Fibroblast of lung (primary cell): ENCODE results near the gene PTGES2. TPM values are rescaled to one million over a fixed set of nuclear protein-coding genes. Genes with fewer than 3 reads are reported as not detected.

Source experiments
- DNase-seq, 2 donors: peaks; one replicate each; pipeline versions ENCODE4 v3.0.0 to v3.0.0-alpha.2; 2010; ENCODE audit warnings: low read depth in 2 of 2
- H2AFZ ChIP-seq: 2 replicates; pipeline ENCODE4 v1.5.1; 2012; ENCODE audit warnings: low read length, control low read depth, inconsistent platforms
- H3K27ac ChIP-seq: 2 replicates; pipeline ENCODE4 v1.5.1; 2011; ENCODE audit warnings: low read length, control low read depth; ENCODE audit not compliant: insufficient read depth
- H3K27me3 ChIP-seq: 2 replicates; pipeline ENCODE4 v1.5.1; 2011; ENCODE audit warnings: mild to moderate bottlenecking, low read length; ENCODE audit not compliant: control insufficient read depth, insufficient read depth
- H3K36me3 ChIP-seq: 2 replicates; pipeline ENCODE4 v1.5.1; 2011; ENCODE audit warnings: low read length; ENCODE audit not compliant: control insufficient read depth, insufficient read depth
- H3K4me1 ChIP-seq: 2 replicates; pipeline ENCODE4 v1.5.1; 2011; ENCODE audit warnings: low read length; ENCODE audit not compliant: control insufficient read depth, insufficient read depth; ENCODE audit errors: extremely low read depth
- H3K4me2 ChIP-seq: 2 replicates; pipeline ENCODE4 v1.5.1; 2011; ENCODE audit warnings: low read length, control low read depth; ENCODE audit not compliant: insufficient read depth; ENCODE audit errors: extremely low read depth
- H3K4me3 ChIP-seq, 4 experiments: fragments of 200-600 bp in 1 of 4; sonication (generic) in 1 of 4; replicated peaks in 1 of 4; 2 replicates each; pipeline ENCODE4 v1.5.1; 2011 to 2016; ENCODE audit warnings: low read length in 4 of 4, low read depth in 3 of 4, mild to moderate bottlenecking in 3 of 4, control low read depth in 2 of 4, inconsistent platforms in 1 of 4, mixed read lengths in 1 of 4; ENCODE audit not compliant: insufficient read depth in 1 of 4; ENCODE audit errors: control extremely low read depth in 1 of 4
- H3K79me2 ChIP-seq: 2 replicates; pipeline ENCODE4 v1.5.1; 2012; ENCODE audit warnings: mild to moderate bottlenecking, low read length, inconsistent platforms; ENCODE audit not compliant: control insufficient read depth, insufficient read depth
- H3K9ac ChIP-seq: 2 replicates; pipeline ENCODE4 v1.5.1; 2011; ENCODE audit warnings: mild to moderate bottlenecking, low read length, control low read depth; ENCODE audit not compliant: insufficient read depth
- H3K9me3 ChIP-seq: 2 replicates; pipeline ENCODE4 v1.5.1; 2012; ENCODE audit warnings: low read depth, low read length; ENCODE audit not compliant: control insufficient read depth, insufficient read depth
- H4K20me1 ChIP-seq: 2 replicates; pipeline ENCODE4 v1.5.1; 2011; ENCODE audit warnings: low read length; ENCODE audit not compliant: control insufficient read depth, insufficient read depth; ENCODE audit errors: extremely low read depth
- CTCF ChIP-seq, 2 donors: IDR thresholded peaks in 1 of 2; conservative IDR thresholded peaks in 1 of 2; 1 replicate in 1 of 2; 2 replicates in 1 of 2; pipeline ENCODE4 v1.5.1; 2011 to 2012; ENCODE audit warnings: low read length in 2 of 2, control low read depth in 1 of 2, inconsistent platforms in 1 of 2, low read depth in 1 of 2, mild to moderate bottlenecking in 1 of 2
- EZH2 ChIP-seq: IDR thresholded peaks from 2 replicates; pipeline ENCODE4 v1.5.1; 2012; ENCODE audit warnings: low read length, control low read depth, mild to moderate bottlenecking; ENCODE audit errors: missing control alignments
- polyA plus RNA-seq, 2 donors: library from polyadenylated mRNA; depleted of rRNA in 1 of 2; stranded (reverse) in 1 of 2; unstranded in 1 of 2; fragments of >200 nt; gene quantifications; 2 replicates each; pipeline ENCODE4 v1.2.1, GENCODE V29; 2011 to 2012; ENCODE audit warnings: missing spikeins in 1 of 2
- total RNA-seq: library from RNA; depleted of rRNA; stranded (reverse); fragments of >200 nt; gene quantifications from 2 replicates; pipeline ENCODE4 v1.2.1, GENCODE V29; 2014

The PTGES2 gene
- total and polyA plus RNA-seq, 2 donors (not counting 1 experiment from before 2014, with no cell fraction given): 44.8 to 57.6 TPM

- Histone ChIP-seq H3K4me3 (no peak overlapping the region), H3K27me3 (no peaks in the 10 kb centered on the region), H4K20me1 (no peaks in the 10 kb centered on the region), H3K27ac (no peak overlapping the region), H3K4me1 (no peaks in the 10 kb centered on the region), H3K9me3 (no peaks in the 10 kb centered on the region), H3K4me2 (no peak overlapping the region), H3K9ac (no peak overlapping the region), H3K36me3 (peaks cover 34% of the 10 kb centered on the region), H3K79me2 (no peaks in the 10 kb centered on the region), H2AFZ (no peak overlapping the region)
- TF ChIP-seq EZH2 (no peak), CTCF (conservative IDR thresholded peaks at IDR 0.05 in 1 of 2, IDR thresholded peaks at IDR 0.05 in 1 of 2; ENCODE audit: low read depth in 1 of 2, low read length in 2 of 2) (no peak)
- DNase-seq: no peak
Observed at GRCh38 chr9:128174062-128174461, 46.5 kb upstream of the PTGES2 start.

GRCh38 chr9:128169925-128170324 lies 42.4 kb upstream of the PTGES2 start:
- DNase-seq: no peak
- no peak overlapping the region for H3K4me2 ChIP-seq
- peaks cover 26% of the 10 kb centered on the region for H3K36me3 ChIP-seq
- no peak overlapping the region for H3K9ac ChIP-seq
- no peaks in the 10 kb centered on the region for H3K9me3 ChIP-seq
- H3K4me3 ChIP-seq: no peak overlapping the region
- no peak overlapping the region for H2AFZ ChIP-seq
- no peaks in the 10 kb centered on the region for H4K20me1 ChIP-seq
- no peaks in the 10 kb centered on the region for H3K79me2 ChIP-seq
- no peak for TF ChIP-seq CTCF (conservative IDR thresholded peaks at IDR 0.05 in 1 of 2, IDR thresholded peaks at IDR 0.05 in 1 of 2; ENCODE audit: low read depth in 1 of 2, low read length in 2 of 2)
- no peak for TF ChIP-seq EZH2
- H3K27me3 ChIP-seq: no peaks in the 10 kb centered on the region
- no peak overlapping the region for H3K27ac ChIP-seq
- H3K4me1 ChIP-seq: no peaks in the 10 kb centered on the region

- Histone ChIP-seq H3K9ac (no peak overlapping the region), H3K27ac (no peak overlapping the region), H4K20me1 (no peaks in the 10 kb centered on the region), H3K4me2 (no peak overlapping the region), H3K9me3 (no peaks in the 10 kb centered on the region), H3K79me2 (no peaks in the 10 kb centered on the region), H3K4me1 (no peaks in the 10 kb centered on the region), H2AFZ (no peak overlapping the region), H3K36me3 (peaks cover 26% of the 10 kb centered on the region), H3K4me3 (no peak overlapping the region), H3K27me3 (no peaks in the 10 kb centered on the region)
- TF ChIP-seq CTCF (conservative IDR thresholded peaks at IDR 0.05 in 1 of 2, IDR thresholded peaks at IDR 0.05 in 1 of 2; ENCODE audit: low read depth in 1 of 2, low read length in 2 of 2) (no peak), EZH2 (no peak)
- DNase-seq: no peak
Observed at GRCh38 chr9:128169492-128169891, 42.0 kb upstream of the PTGES2 start.
